Right lobe of liver (tissue), 4 donors: ENCODE data around the gene HECW1.

ENCODE experiments used
- POLR2A ChIP-seq: fragments of 450-650 bp; IDR thresholded peaks from one replicate; pipeline ENCODE4 v1.6.1; 2017; ENCODE audit warnings: antibody characterized with exemption, mild to moderate bottlenecking
- TF ChIP-seq, protein P1 (sequence below), 4 donors: fragments of 200-600 bp in 3 of 4; fragments of 450-650 bp in 1 of 4; IDR thresholded peaks; one replicate each; pipeline versions ENCODE4 v1.5.1 to v1.8.0; 2016 to 2022; ENCODE audit warnings: antibody characterized with exemption in 4 of 4, mild to moderate bottlenecking in 2 of 4
- donor health status: DM: no; HTN: no; CAD: no.
- donor health status: DM: no; HTN: no; CAD: no.
- donor health status: DM: no; HTN: yes; CAD: no.

DNA sequence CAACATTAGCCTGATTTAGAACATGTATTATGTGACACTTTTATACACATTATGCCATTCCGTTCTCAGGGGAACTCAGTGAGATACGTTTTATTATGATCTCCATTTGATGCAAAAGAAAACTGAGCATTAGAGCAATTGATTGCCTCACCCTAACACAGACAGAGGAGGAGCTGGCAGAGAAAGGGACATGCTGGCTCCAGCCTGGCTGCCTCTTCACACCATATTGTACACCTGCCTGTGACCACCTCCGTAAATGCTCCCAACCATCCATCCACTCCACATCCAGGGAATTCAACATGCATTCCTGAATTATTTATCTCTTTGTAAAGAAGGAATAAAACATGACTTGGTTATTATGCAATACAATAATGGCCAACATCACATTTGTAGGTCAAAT lies 275.5 kb downstream of the HECW1 start:
- TF ChIP-seq, protein P1, sequence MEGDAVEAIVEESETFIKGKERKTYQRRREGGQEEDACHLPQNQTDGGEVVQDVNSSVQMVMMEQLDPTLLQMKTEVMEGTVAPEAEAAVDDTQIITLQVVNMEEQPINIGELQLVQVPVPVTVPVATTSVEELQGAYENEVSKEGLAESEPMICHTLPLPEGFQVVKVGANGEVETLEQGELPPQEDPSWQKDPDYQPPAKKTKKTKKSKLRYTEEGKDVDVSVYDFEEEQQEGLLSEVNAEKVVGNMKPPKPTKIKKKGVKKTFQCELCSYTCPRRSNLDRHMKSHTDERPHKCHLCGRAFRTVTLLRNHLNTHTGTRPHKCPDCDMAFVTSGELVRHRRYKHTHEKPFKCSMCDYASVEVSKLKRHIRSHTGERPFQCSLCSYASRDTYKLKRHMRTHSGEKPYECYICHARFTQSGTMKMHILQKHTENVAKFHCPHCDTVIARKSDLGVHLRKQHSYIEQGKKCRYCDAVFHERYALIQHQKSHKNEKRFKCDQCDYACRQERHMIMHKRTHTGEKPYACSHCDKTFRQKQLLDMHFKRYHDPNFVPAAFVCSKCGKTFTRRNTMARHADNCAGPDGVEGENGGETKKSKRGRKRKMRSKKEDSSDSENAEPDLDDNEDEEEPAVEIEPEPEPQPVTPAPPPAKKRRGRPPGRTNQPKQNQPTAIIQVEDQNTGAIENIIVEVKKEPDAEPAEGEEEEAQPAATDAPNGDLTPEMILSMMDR (IDR thresholded peaks at IDR 0.05): no peak
- TF ChIP-seq POLR2A: no peak
